Liver (tissue), 9 donors: ENCODE data around the gene CCDC7. TPM values are rescaled to one million over a fixed set of nuclear protein-coding genes. Genes with fewer than 3 reads are reported as not detected.

ENCODE experiments used
- DNase-seq: peaks from one replicate; pipeline ENCODE4 v3.0.0-alpha.2; 2017; ENCODE audit warnings: low spot score
- H3K27ac ChIP-seq, 2 donors: one replicate each; pipeline ENCODE4 v1.7.0; 2013; ENCODE audit warnings: inconsistent platforms in 2 of 2, low read length in 2 of 2, control low read depth in 1 of 2, low read depth in 1 of 2, mild to moderate bottlenecking in 1 of 2
- H3K27me3 ChIP-seq, 4 donors: one replicate each; pipeline versions ENCODE4 v1.6.1 to v1.7.0; 2013; ENCODE audit warnings: low read length in 3 of 4, inconsistent platforms in 1 of 4, mild to moderate bottlenecking in 1 of 4, moderate library complexity in 1 of 4; ENCODE audit not compliant: control insufficient read depth in 4 of 4, insufficient read depth in 4 of 4
- H3K36me3 ChIP-seq, 4 donors: one replicate each; pipeline versions ENCODE4 v1.6.1 to v1.7.0; 2013; ENCODE audit warnings: low read length in 3 of 4, mild to moderate bottlenecking in 3 of 4, low read depth in 1 of 4, moderate library complexity in 1 of 4; ENCODE audit not compliant: control insufficient read depth in 4 of 4, insufficient read depth in 3 of 4
- H3K4me1 ChIP-seq, 4 donors: one replicate each; pipeline versions ENCODE4 v1.6.1 to v1.7.0; 2013; ENCODE audit warnings: low read length in 3 of 4, mild to moderate bottlenecking in 3 of 4, moderate library complexity in 1 of 4; ENCODE audit not compliant: control insufficient read depth in 4 of 4, insufficient read depth in 4 of 4
- H3K4me3 ChIP-seq, 3 donors: one replicate each; pipeline versions ENCODE4 v1.6.1 to v1.7.0; 2013; ENCODE audit warnings: low read length in 3 of 3, control low read depth in 1 of 3, low read depth in 1 of 3, mild to moderate bottlenecking in 1 of 3
- H3K9ac ChIP-seq, 2 donors: one replicate each; pipeline ENCODE4 v1.7.0; 2013; ENCODE audit warnings: low read length in 2 of 2, mild to moderate bottlenecking in 2 of 2, moderate library complexity in 2 of 2, control low read depth in 1 of 2, low read depth in 1 of 2
- H3K9me3 ChIP-seq, 4 donors: one replicate each; pipeline versions ENCODE4 v1.6.1 to v1.7.0; 2013; ENCODE audit warnings: low read length in 3 of 4; ENCODE audit not compliant: control insufficient read depth in 4 of 4
- CTCF ChIP-seq: fragments of 150-350 bp; IDR thresholded peaks from 2 replicates; pipeline ENCODE4 v1.5.1; 2017; ENCODE audit warnings: improper control_type of control experiment, low read depth, low read length; ENCODE audit not compliant: missing input control
- EGR1 ChIP-seq, 2 donors: IDR thresholded peaks; 2 replicates each; pipeline ENCODE4 v1.6.1; 2016 to 2018; ENCODE audit warnings: antibody characterized with exemption in 2 of 2, low read depth in 2 of 2
- FOXA1 ChIP-seq: IDR thresholded peaks from 2 replicates; pipeline ENCODE4 v1.6.1; 2016; ENCODE audit warnings: antibody characterized with exemption
- FOXA2 ChIP-seq: IDR thresholded peaks from 2 replicates; pipeline ENCODE4 v1.6.1; 2016; ENCODE audit warnings: antibody characterized with exemption
- GABPA ChIP-seq, 2 donors: IDR thresholded peaks in 1 of 2; conservative IDR thresholded peaks in 1 of 2; 2 replicates each; pipeline ENCODE4 v1.6.1; 2016; ENCODE audit warnings: antibody characterized with exemption in 2 of 2, mild to moderate bottlenecking in 1 of 2, moderate library complexity in 1 of 2
- HNF4A ChIP-seq, 2 donors: conservative IDR thresholded peaks; 2 replicates each; pipeline ENCODE4 v1.6.1; 2016; ENCODE audit warnings: antibody characterized with exemption in 2 of 2, mild to moderate bottlenecking in 2 of 2
- JUND ChIP-seq, 2 donors: IDR thresholded peaks; 2 replicates each; pipeline ENCODE4 v1.6.1; 2016; ENCODE audit warnings: antibody characterized with exemption in 2 of 2
- NR2F2 ChIP-seq: IDR thresholded peaks from 2 replicates; pipeline ENCODE4 v1.6.1; 2016; ENCODE audit warnings: antibody characterized with exemption
- RAD21 ChIP-seq, 2 donors: IDR thresholded peaks; 2 replicates each; pipeline ENCODE4 v1.6.1; 2016; ENCODE audit warnings: antibody characterized with exemption in 2 of 2, mild to moderate bottlenecking in 2 of 2
- RXRA ChIP-seq, 2 donors: IDR thresholded peaks; 2 replicates each; pipeline ENCODE4 v1.6.1; 2017 to 2018; ENCODE audit warnings: antibody characterized with exemption in 2 of 2, mild to moderate bottlenecking in 1 of 2
- SP1 ChIP-seq: IDR thresholded peaks from 2 replicates; pipeline ENCODE4 v1.6.1; 2018; ENCODE audit warnings: antibody characterized with exemption, mild to moderate bottlenecking
- TAF1 ChIP-seq: conservative IDR thresholded peaks from 2 replicates; pipeline ENCODE4 v1.6.1; 2016; ENCODE audit warnings: antibody characterized with exemption, mild to moderate bottlenecking
- YY1 ChIP-seq: IDR thresholded peaks from 2 replicates; pipeline ENCODE4 v1.6.1; 2016; ENCODE audit warnings: antibody characterized with exemption, mild to moderate bottlenecking
- ZBTB33 ChIP-seq: IDR thresholded peaks from 2 replicates; pipeline ENCODE4 v1.6.1; 2016; ENCODE audit warnings: antibody characterized with exemption
- WGBS: extraction: QIAGEN DNeasy Blood & Tissue Kit; methylation state at CpG from one replicate; pipeline ENCODE4 v1.1.7; 2013; 5-methylcytosine and 5-hydroxymethylcytosine counted together
- polyA plus RNA-seq, 2 donors: library from polyadenylated mRNA; stranded (reverse) in 1 of 2; unstranded in 1 of 2; fragments of 200-250 nt in 1 of 2; fragments of >200 nt in 1 of 2; fragmentation: Nextera tagmentation in 1 of 2; extraction: Ambion mirVana in 1 of 2; gene quantifications; one replicate each; pipeline versions ENCODE4 v1.2.1 to v1.2.3, GENCODE V29; 2013 to 2015
- total RNA-seq, 2 donors: library from RNA; depleted of rRNA; stranded (reverse); fragments of >200 nt; gene quantifications; one replicate each; pipeline ENCODE4 v1.2.3, GENCODE V29; 2014
- TF ChIP-seq, protein P1 (sequence below): IDR thresholded peaks from 2 replicates; pipeline ENCODE4 v1.6.1; 2016; ENCODE audit warnings: antibody characterized with exemption
- TF ChIP-seq, protein P2 (sequence below): IDR thresholded peaks from 2 replicates; pipeline ENCODE4 v1.6.1; 2016; ENCODE audit warnings: antibody characterized with exemption, mild to moderate bottlenecking
- TF ChIP-seq, protein P3 (sequence below): IDR thresholded peaks from 2 replicates; pipeline ENCODE4 v1.6.1; 2016; ENCODE audit warnings: antibody characterized with exemption
- donor health status: healthy.
- donor health status: healthy.
- donor health status: healthy.
- donor health status: healthy.
- donor health status: healthy.

CCDC7 gene
- total and polyA plus RNA-seq, 4 donors, result 0.47 to 5.9 (median 3.2) TPM

- H3K4me3 ChIP-seq, result no peak overlapping the region
- no peaks in the 10 kb centered on the region for H3K4me1 ChIP-seq
- H3K36me3 ChIP-seq, result no peaks in the 10 kb centered on the region
- WGBS, result 93% methylated on average over 6 of the region's 6 CpGs
- H3K9me3 ChIP-seq, result no peaks in the 10 kb centered on the region
- TF ChIP-seq TAF1, result no peak
- TF ChIP-seq FOXA2, result no peak
- no peak for TF ChIP-seq HNF4A (conservative IDR thresholded peaks at IDR 0.05)
- TF ChIP-seq YY1, result no peak
- TF ChIP-seq, protein P1, sequence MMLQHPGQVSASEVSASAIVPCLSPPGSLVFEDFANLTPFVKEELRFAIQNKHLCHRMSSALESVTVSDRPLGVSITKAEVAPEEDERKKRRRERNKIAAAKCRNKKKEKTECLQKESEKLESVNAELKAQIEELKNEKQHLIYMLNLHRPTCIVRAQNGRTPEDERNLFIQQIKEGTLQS, result no peak
- TF ChIP-seq, protein P2, sequence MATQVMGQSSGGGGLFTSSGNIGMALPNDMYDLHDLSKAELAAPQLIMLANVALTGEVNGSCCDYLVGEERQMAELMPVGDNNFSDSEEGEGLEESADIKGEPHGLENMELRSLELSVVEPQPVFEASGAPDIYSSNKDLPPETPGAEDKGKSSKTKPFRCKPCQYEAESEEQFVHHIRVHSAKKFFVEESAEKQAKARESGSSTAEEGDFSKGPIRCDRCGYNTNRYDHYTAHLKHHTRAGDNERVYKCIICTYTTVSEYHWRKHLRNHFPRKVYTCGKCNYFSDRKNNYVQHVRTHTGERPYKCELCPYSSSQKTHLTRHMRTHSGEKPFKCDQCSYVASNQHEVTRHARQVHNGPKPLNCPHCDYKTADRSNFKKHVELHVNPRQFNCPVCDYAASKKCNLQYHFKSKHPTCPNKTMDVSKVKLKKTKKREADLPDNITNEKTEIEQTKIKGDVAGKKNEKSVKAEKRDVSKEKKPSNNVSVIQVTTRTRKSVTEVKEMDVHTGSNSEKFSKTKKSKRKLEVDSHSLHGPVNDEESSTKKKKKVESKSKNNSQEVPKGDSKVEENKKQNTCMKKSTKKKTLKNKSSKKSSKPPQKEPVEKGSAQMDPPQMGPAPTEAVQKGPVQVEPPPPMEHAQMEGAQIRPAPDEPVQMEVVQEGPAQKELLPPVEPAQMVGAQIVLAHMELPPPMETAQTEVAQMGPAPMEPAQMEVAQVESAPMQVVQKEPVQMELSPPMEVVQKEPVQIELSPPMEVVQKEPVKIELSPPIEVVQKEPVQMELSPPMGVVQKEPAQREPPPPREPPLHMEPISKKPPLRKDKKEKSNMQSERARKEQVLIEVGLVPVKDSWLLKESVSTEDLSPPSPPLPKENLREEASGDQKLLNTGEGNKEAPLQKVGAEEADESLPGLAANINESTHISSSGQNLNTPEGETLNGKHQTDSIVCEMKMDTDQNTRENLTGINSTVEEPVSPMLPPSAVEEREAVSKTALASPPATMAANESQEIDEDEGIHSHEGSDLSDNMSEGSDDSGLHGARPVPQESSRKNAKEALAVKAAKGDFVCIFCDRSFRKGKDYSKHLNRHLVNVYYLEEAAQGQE, result no peak
- no peak for TF ChIP-seq RAD21 (IDR thresholded peaks at IDR 0.05)
- no peak for TF ChIP-seq GABPA (IDR thresholded peaks at IDR 0.05 in 1 of 2, conservative IDR thresholded peaks at IDR 0.05 in 1 of 2)
- TF ChIP-seq SP1, result no peak
- TF ChIP-seq, protein P3, sequence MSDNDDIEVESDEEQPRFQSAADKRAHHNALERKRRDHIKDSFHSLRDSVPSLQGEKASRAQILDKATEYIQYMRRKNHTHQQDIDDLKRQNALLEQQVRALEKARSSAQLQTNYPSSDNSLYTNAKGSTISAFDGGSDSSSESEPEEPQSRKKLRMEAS, result no peak
- no peak for TF ChIP-seq JUND (IDR thresholded peaks at IDR 0.05)
- no peak for TF ChIP-seq CTCF
- TF ChIP-seq EGR1 (IDR thresholded peaks at IDR 0.05; ENCODE audit: low read depth in 2 of 2), result no peak
- no peak for TF ChIP-seq FOXA1
- TF ChIP-seq NR2F2, result no peak
- TF ChIP-seq ZBTB33, result no peak
- H3K27me3 ChIP-seq, result no peaks in the 10 kb centered on the region
- DNase-seq, result no peak
- no peak overlapping the region for H3K27ac ChIP-seq
- no peak overlapping the region for H3K9ac ChIP-seq
These were observed 436.1 kb downstream of the CCDC7 start for GRCh38 chr10:32882076-32882475.

DNA sequence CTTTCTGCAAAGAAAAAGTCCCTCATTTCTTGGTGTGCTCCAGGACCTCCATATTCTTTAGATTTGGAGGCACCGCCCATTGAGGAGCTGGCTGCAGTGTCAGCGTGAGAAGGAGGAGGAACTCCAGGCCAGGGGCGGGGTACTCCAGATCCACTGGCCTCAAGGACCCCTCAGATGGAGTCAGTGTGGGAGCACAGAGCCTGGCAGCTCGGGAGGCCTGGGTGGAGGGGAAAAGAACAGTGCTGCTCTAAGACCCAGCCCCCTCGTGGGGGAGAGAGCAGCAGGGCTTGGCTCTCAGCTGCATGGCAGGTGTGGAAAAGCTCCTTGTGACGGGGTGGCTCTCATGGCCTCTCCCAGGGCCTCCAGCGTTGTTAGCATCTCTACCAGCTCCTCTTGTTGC is 441.5 kb downstream of the CCDC7 start:
- Histone ChIP-seq H3K4me3 (no peak overlapping the region), H3K36me3 (no peaks in the 10 kb centered on the region), H3K9ac (no peak overlapping the region), H3K27me3 (no peaks in the 10 kb centered on the region), H3K9me3 (no peaks in the 10 kb centered on the region), H3K4me1 (no peaks in the 10 kb centered on the region), H3K27ac (no peak overlapping the region)
- WGBS, result 92% methylated on average over 7 of the region's 7 CpGs
- no peak for TF ChIP-seq EGR1 (IDR thresholded peaks at IDR 0.05; ENCODE audit: low read depth in 2 of 2)
- no peak for TF ChIP-seq FOXA1
- TF ChIP-seq JUND (IDR thresholded peaks at IDR 0.05), result no peak
- TF ChIP-seq RXRA (IDR thresholded peaks at IDR 0.05), result no peak
- no peak for TF ChIP-seq FOXA2
- no peak for TF ChIP-seq TAF1
- TF ChIP-seq, protein P2, result no peak
- TF ChIP-seq, protein P3, result no peak
- TF ChIP-seq SP1, result no peak
- TF ChIP-seq RAD21 (IDR thresholded peaks at IDR 0.05), result no peak
- no peak for TF ChIP-seq HNF4A (conservative IDR thresholded peaks at IDR 0.05)
- TF ChIP-seq NR2F2, result no peak
- TF ChIP-seq CTCF, result no peak
- no peak for DNase-seq
